OCI-LY3 (cell line): Measurements from ENCODE around the gene DBNDD2.
A peak's percentile ranks its signal among the peaks of the same experiment; 100 is the strongest.

Source experiments
- EZH2phosphoT487 ChIP-seq: fragments of 200-600 bp; shearing (Covaris generic); IDR thresholded peaks from 2 replicates; pipeline ENCODE4 v1.6.1; 2018; ENCODE audit warnings: antibody characterized with exemption, mixed run types, low read depth
- TF ChIP-seq, protein P1 (sequence below): fragments of 200-600, 300-600 bp; sonication (generic); IDR thresholded peaks from 2 replicates; pipeline ENCODE4 v1.5.1; 2014; ENCODE audit warnings: antibody characterized with exemption, low read length, low read depth

DNA sequence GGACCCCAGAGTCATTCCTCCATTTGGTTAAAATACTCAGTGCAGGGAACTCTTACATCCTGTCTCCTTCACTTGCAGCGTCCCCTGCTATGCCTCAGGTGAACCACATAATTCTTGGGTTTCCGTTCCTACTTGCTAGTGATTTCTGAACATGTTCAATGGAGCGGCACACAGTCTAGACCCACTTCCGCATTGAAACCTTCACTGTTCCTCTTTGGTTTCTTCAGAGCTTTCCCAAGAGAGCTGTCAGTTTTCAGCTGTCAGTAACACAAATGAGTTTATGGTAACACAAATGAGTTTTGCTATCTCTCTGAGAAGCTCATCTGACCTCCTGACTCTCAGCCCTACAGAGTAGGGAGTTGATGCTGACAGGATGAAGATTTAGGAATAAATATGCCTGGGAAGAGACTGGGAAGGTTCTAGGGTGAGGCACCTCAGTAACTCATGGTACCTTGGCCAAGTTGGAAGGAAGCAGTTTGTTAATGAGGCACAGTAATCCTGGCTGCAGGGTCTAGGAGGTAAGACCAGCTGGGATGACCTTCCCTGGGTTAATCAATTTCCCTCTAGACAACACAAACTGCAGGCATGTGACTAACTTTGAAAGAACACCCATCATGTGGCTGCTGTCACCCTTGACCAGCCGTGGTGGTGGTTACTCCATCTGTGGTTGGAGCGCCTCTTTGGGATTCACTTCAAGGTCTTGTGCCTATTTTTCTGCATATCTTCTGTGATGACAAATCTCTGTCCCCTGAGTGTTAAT, 39.7 kb upstream of the DBNDD2 start:
- TF ChIP-seq, protein P1, sequence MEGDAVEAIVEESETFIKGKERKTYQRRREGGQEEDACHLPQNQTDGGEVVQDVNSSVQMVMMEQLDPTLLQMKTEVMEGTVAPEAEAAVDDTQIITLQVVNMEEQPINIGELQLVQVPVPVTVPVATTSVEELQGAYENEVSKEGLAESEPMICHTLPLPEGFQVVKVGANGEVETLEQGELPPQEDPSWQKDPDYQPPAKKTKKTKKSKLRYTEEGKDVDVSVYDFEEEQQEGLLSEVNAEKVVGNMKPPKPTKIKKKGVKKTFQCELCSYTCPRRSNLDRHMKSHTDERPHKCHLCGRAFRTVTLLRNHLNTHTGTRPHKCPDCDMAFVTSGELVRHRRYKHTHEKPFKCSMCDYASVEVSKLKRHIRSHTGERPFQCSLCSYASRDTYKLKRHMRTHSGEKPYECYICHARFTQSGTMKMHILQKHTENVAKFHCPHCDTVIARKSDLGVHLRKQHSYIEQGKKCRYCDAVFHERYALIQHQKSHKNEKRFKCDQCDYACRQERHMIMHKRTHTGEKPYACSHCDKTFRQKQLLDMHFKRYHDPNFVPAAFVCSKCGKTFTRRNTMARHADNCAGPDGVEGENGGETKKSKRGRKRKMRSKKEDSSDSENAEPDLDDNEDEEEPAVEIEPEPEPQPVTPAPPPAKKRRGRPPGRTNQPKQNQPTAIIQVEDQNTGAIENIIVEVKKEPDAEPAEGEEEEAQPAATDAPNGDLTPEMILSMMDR, result no peak; the same call in 1 of the 2 replicates
- peak; percentile 98 for TF ChIP-seq EZH2phosphoT487
